ENCODE measurements around the gene LONRF2.
"Not testable (repeated sequence)": the region's sequence is repeated elsewhere in the genome, so short reads cannot be mapped to it uniquely, and the experiment has no call there.

Gene LONRF2

GRCh38 chr2:100250645-100251044 is 71.7 kb downstream of the LONRF2 start:
- DNase-seq, result no peak

- DNase-seq, result no peak
These were observed 73.3 kb downstream of the LONRF2 start for GRCh38 chr2:100248971-100249370.

- DNase-seq, result not testable (repeated sequence)
These were observed 73.7 kb downstream of the LONRF2 start for GRCh38 chr2:100248556-100248955.

- DNase-seq, result no peak
These were observed 74.3 kb downstream of the LONRF2 start for GRCh38 chr2:100248044-100248330.

- no peak for DNase-seq
These were observed 74.9 kb downstream of the LONRF2 start for GRCh38 chr2:100247256-100248043.

GRCh38 chr2:100246163-100247145 is 75.8 kb downstream of the LONRF2 start:
- DNase-seq, result no peak

GRCh38 chr2:100245681-100246080 is 76.6 kb downstream of the LONRF2 start:
- DNase-seq, result no peak

GRCh38 chr2:100244881-100245605 is 77.3 kb downstream of the LONRF2 start:
- no peak for DNase-seq

- DNase-seq, result no peak
These were observed 78.7 kb downstream of the LONRF2 start for GRCh38 chr2:100243631-100244030.

GRCh38 chr2:100242891-100243619 is 79.2 kb downstream of the LONRF2 start:
- DNase-seq, result peak in 1 of 2 experiments; percentile 8

GRCh38 chr2:100242476-100242875 is 79.8 kb downstream of the LONRF2 start:
- no peak for DNase-seq

GRCh38 chr2:100241236-100241635 is 81.1 kb downstream of the LONRF2 start:
- DNase-seq, result no peak

- DNase-seq, result no peak
These were observed 81.9 kb downstream of the LONRF2 start for GRCh38 chr2:100240386-100240785.

- DNase-seq, result no peak
These were observed 82.7 kb downstream of the LONRF2 start for GRCh38 chr2:100239486-100240210.

GRCh38 chr2:100238471-100238870 is 83.8 kb downstream of the LONRF2 start:
- no peak for DNase-seq

- no peak for DNase-seq
These were observed 84.5 kb downstream of the LONRF2 start for GRCh38 chr2:100237770-100238169.

- DNase-seq, result no peak
These were observed 85.1 kb downstream of the LONRF2 start for GRCh38 chr2:100237163-100237562.

- DNase-seq, result no peak
These were observed 86.1 kb downstream of the LONRF2 start for GRCh38 chr2:100236166-100236565.

GRCh38 chr2:100235581-100235980 is 86.7 kb downstream of the LONRF2 start:
- no peak for DNase-seq

GRCh38 chr2:100235098-100235497 is 87.2 kb downstream of the LONRF2 start:
- no peak for DNase-seq

GRCh38 chr2:100234141-100234540 is 88.2 kb downstream of the LONRF2 start:
- DNase-seq, result no peak

GRCh38 chr2:100233061-100233460 is 89.2 kb downstream of the LONRF2 start:
- DNase-seq, result no peak

Data from NCI-H187 (cell line).